H1 (cell line): Measurements from ENCODE around the gene ABCG1. TPM values are rescaled to one million over a fixed set of nuclear protein-coding genes. Genes with fewer than 3 reads are reported as not detected.

Experiments used
- CTCF ChIA-PET: fragments of 300-600 bp; sonication (Branson Sonifier 250); formaldehyde crosslinking; loops from one replicate; lab custom pipeline; 2021; ENCODE audit not compliant: partially characterized antibody; lab: Charles Lee
- POLR2A ChIA-PET: fragments of 300-600 bp; sonication (Branson Sonifier 250); formaldehyde crosslinking; loops from one replicate; lab custom pipeline; 2021; ENCODE audit warnings: inconsistent platforms; ENCODE audit not compliant: partially characterized antibody; lab: Charles Lee
- DNase-seq, 2 experiments: peaks; one replicate each; pipeline versions ENCODE4 v3.0.0 to v3.0.0-alpha.2; 2010 to 2022; ENCODE audit warnings: low spot score in 2 of 2, low read depth in 1 of 2, mixed read lengths in 1 of 2
- FAIRE-seq: peaks from 2 replicates; lab custom pipeline; 2011; peaks lifted over from hg19 to GRCh38; lab: Jason Lieb, UNC
- H2AFZ ChIP-seq: 2 replicates; pipeline ENCODE4 v1.8.1; 2012; ENCODE audit warnings: low read length, inconsistent platforms
- H2AK5ac ChIP-seq: 2 replicates; pipeline ENCODE4 v1.6.1; 2013; ENCODE audit warnings: low read depth, low read length
- H2BK120ac ChIP-seq: replicated peaks from 2 replicates; pipeline ENCODE3; 2013; ENCODE audit warnings: low read depth, low read length, inconsistent platforms
- H2BK12ac ChIP-seq: 2 replicates; pipeline ENCODE4 v1.6.1; 2013; ENCODE audit warnings: low read depth, low read length
- H2BK15ac ChIP-seq: 2 replicates; pipeline ENCODE4 v1.6.1; 2013; ENCODE audit warnings: low read length
- H2BK20ac ChIP-seq: 2 replicates; pipeline ENCODE4 v1.6.1; 2013; ENCODE audit warnings: low read length
- H2BK5ac ChIP-seq: 2 replicates; pipeline ENCODE4 v1.6.1; 2013; ENCODE audit warnings: low read depth, low read length
- H3K14ac ChIP-seq: 2 replicates; pipeline ENCODE4 v1.6.1; 2013; ENCODE audit warnings: inconsistent platforms; ENCODE audit not compliant: insufficient read length
- H3K18ac ChIP-seq: 2 replicates; pipeline ENCODE4 v1.6.1; 2013; ENCODE audit warnings: low read length; ENCODE audit errors: extremely low read depth
- H3K23ac ChIP-seq: 2 replicates; pipeline ENCODE4 v1.6.1; 2013; ENCODE audit warnings: inconsistent platforms; ENCODE audit not compliant: insufficient read length
- H3K23me2 ChIP-seq: 2 replicates; pipeline ENCODE4 v1.6.1; 2013; ENCODE audit warnings: low read depth, low read length
- H3K27ac ChIP-seq: 2 replicates; pipeline ENCODE4 v1.6.1; 2011; ENCODE audit warnings: low read depth, low read length, inconsistent platforms
- H3K27me3 ChIP-seq, 4 experiments: replicated peaks in 1 of 4; 1 replicate in 1 of 4; 2 replicates in 3 of 4; pipeline versions ENCODE4 v1.6.1 to v1.8.1; 2011 to 2013; ENCODE audit warnings: low read length in 3 of 4, mild to moderate bottlenecking in 3 of 4, inconsistent platforms in 2 of 4, mixed read lengths in 2 of 4, moderate library complexity in 1 of 4; ENCODE audit not compliant: control insufficient read depth in 3 of 4, insufficient read depth in 3 of 4; ENCODE audit errors: extremely low read depth in 1 of 4
- H3K36me3 ChIP-seq, 4 experiments: 2 replicates each; pipeline versions ENCODE4 v1.6.1 to v1.8.1; 2011 to 2013; ENCODE audit warnings: mild to moderate bottlenecking in 4 of 4, low read length in 3 of 4, moderate library complexity in 2 of 4, control low read depth in 1 of 4, inconsistent platforms in 1 of 4; ENCODE audit not compliant: insufficient read depth in 4 of 4, control insufficient read depth in 2 of 4
- H3K4ac ChIP-seq: replicated peaks from 2 replicates; pipeline ENCODE3; 2013; ENCODE audit warnings: low read length, low read depth, mixed read lengths, inconsistent platforms; ENCODE audit not compliant: insufficient read length
- H3K4me1 ChIP-seq, 4 experiments: replicated peaks in 1 of 4; 1 replicate in 1 of 4; 2 replicates in 3 of 4; pipeline versions ENCODE4 v1.6.1 to v1.8.1; 2011 to 2013; ENCODE audit warnings: low read length in 3 of 4, inconsistent platforms in 2 of 4, mixed read lengths in 1 of 4; ENCODE audit not compliant: insufficient read depth in 4 of 4, control insufficient read depth in 3 of 4
- H3K4me2 ChIP-seq, 2 experiments: 2 replicates each; pipeline versions ENCODE4 v1.6.1 to v1.8.1; 2011 to 2013; ENCODE audit warnings: low read depth in 2 of 2, low read length in 2 of 2, control low read depth in 1 of 2, inconsistent platforms in 1 of 2, mild to moderate bottlenecking in 1 of 2; ENCODE audit not compliant: insufficient read depth in 1 of 2
- H3K4me3 ChIP-seq, 4 experiments: fragments of 200-600, 300-600 bp in 1 of 4; sonication (generic), shearing (Covaris generic), sonication (Bioruptor Twin) in 1 of 4; 2 replicates each; pipeline versions ENCODE4 v1.5.1 to v1.8.1; 2011 to 2016; ENCODE audit warnings: low read length in 4 of 4, low read depth in 3 of 4, control low read depth in 2 of 4, inconsistent platforms in 2 of 4, mild to moderate bottlenecking in 2 of 4, mixed read lengths in 1 of 4, moderate library complexity in 1 of 4; ENCODE audit not compliant: insufficient read depth in 2 of 4; ENCODE audit errors: extremely low read depth in 1 of 4
- H3K56ac ChIP-seq: replicated peaks from 2 replicates; pipeline ENCODE3; 2013; ENCODE audit warnings: low read depth, mild to moderate bottlenecking, mixed read lengths, low read length, inconsistent platforms; ENCODE audit not compliant: insufficient read length
- H3K79me1 ChIP-seq: 2 replicates; pipeline ENCODE4 v1.6.1; 2013; ENCODE audit warnings: low read depth, low read length, control low read depth
- H3K79me2 ChIP-seq, 2 experiments: 2 replicates each; pipeline versions ENCODE4 v1.6.1 to v1.8.1; 2012 to 2013; ENCODE audit warnings: low read length in 2 of 2, mild to moderate bottlenecking in 2 of 2, inconsistent platforms in 1 of 2; ENCODE audit not compliant: insufficient read depth in 2 of 2, control insufficient read depth in 1 of 2
- H3K9ac ChIP-seq, 4 experiments: replicated peaks in 1 of 4; 1 replicate in 1 of 4; 2 replicates in 3 of 4; pipeline versions ENCODE4 v1.6.1 to v1.8.1; 2011 to 2013; ENCODE audit warnings: low read depth in 3 of 4, low read length in 3 of 4, control low read depth in 2 of 4, mild to moderate bottlenecking in 2 of 4, moderate library complexity in 2 of 4, inconsistent platforms in 1 of 4; ENCODE audit errors: extremely low read depth in 1 of 4
- H3K9me3 ChIP-seq, 2 experiments: 2 replicates each; pipeline versions ENCODE4 v1.6.1 to v1.8.1; 2012 to 2013; ENCODE audit warnings: mild to moderate bottlenecking in 2 of 2, moderate library complexity in 2 of 2, control low read depth in 1 of 2, inconsistent platforms in 1 of 2, low read depth in 1 of 2, low read length in 1 of 2, mixed read lengths in 1 of 2; ENCODE audit not compliant: insufficient read depth in 2 of 2
- H4K20me1 ChIP-seq, 2 experiments: replicated peaks in 1 of 2; 2 replicates each; pipeline versions ENCODE3 to v1.8.1; 2011 to 2013; ENCODE audit warnings: inconsistent platforms in 2 of 2, low read length in 2 of 2, mild to moderate bottlenecking in 1 of 2; ENCODE audit not compliant: insufficient read depth in 2 of 2, control insufficient read depth in 1 of 2
- H4K5ac ChIP-seq: 2 replicates; pipeline ENCODE4 v1.6.1; 2013; ENCODE audit warnings: low read length, low read depth, mixed read lengths, inconsistent platforms; ENCODE audit not compliant: insufficient read length
- H4K8ac ChIP-seq: 2 replicates; pipeline ENCODE4 v1.8.0; 2013; ENCODE audit warnings: mild to moderate bottlenecking, moderate library complexity, low read length, inconsistent platforms; ENCODE audit not compliant: insufficient read depth; ENCODE audit errors: extremely low read depth
- H4K91ac ChIP-seq: replicated peaks from 2 replicates; pipeline ENCODE3; 2013; ENCODE audit warnings: low read length, mixed read lengths, inconsistent platforms; ENCODE audit not compliant: insufficient read length
- WGBS, 2 experiments: shearing (Covaris generic) in 1 of 2; methylation state at CpG; one replicate each; pipeline versions ENCODE4 v1.1.6 to v1.1.7; 2013 to 2015; ENCODE audit warnings: low lambda C conversion rate in 2 of 2, mixed read lengths in 2 of 2, inconsistent platforms in 1 of 2, low coverage in 1 of 2, missing lambda C conversion rate in 1 of 2; ENCODE audit not compliant: insufficient replicate concordance in 2 of 2, insufficient coverage in 1 of 2, insufficient read length in 1 of 2; ENCODE audit errors: extremely low coverage in 1 of 2, missing lambda C conversion rate in 1 of 2; 5-methylcytosine and 5-hydroxymethylcytosine counted together
- polyA plus RNA-seq, 7 experiments: library from polyadenylated mRNA; depleted of rRNA in 3 of 7; stranded (reverse) in 5 of 7; unstranded in 2 of 7; fragments of >200 nt in 5 of 7; fragments of 200-250 nt in 2 of 7; gene quantifications; 1 replicate in 5 of 7; 2 replicates in 1 of 7; 4 replicates in 1 of 7; pipeline versions ENCODE4 v1.2.1 to v1.2.3, GENCODE V29; 2011 to 2013; ENCODE audit warnings: missing spikeins in 2 of 7, mixed read lengths in 2 of 7
- total RNA-seq: library from RNA; stranded (reverse); fragmentation: NEBNext Ultra II Directional; extraction: Animal tissue kit (Norgen Biotek cat#: 25700); gene quantifications from 2 replicates; pipeline ENCODE4 v1.2.1, GENCODE V29; 2021

The ABCG1 gene
- total and polyA plus RNA-seq, 2 of the 8 experiments (the other 6 are each of a cell fraction or from before 2014, with no cell fraction given): 2.1 to 4.0 TPM

- H2AFZ ChIP-seq: no peak overlapping the region
- no peaks in the 10 kb centered on the region; a peak in 1 of 7 replicates for H3K27me3 ChIP-seq
- no peak overlapping the region for H4K8ac ChIP-seq
- no peak overlapping the region for H2BK120ac ChIP-seq
- CTCF ChIA-PET: interaction anchor here (0.6 to 3.8 kb wide), 12 partner anchors 11 to 1843 kb away, joined by 3 to 16 read pairs (median 4); no protein-coding TSS in a partner anchor
- H3K4me2 ChIP-seq: no peak overlapping the region
- no peak overlapping the region for H2BK15ac ChIP-seq
- POLR2A ChIA-PET: no interaction called here
- no peak overlapping the region for H3K14ac ChIP-seq
- H3K9ac ChIP-seq: no peak overlapping the region
- DNase-seq (no peak), FAIRE-seq (no peak)
- H3K56ac ChIP-seq: no peak overlapping the region
- no peaks in the 10 kb centered on the region for H3K79me1 ChIP-seq
- H2BK20ac ChIP-seq: no peak overlapping the region
- H3K4ac ChIP-seq: no peak overlapping the region
- H4K5ac ChIP-seq: no peak overlapping the region
- peaks cover 0 to 3% of the 10 kb centered on the region in 2 experiments for H4K20me1 ChIP-seq
- no peaks in the 10 kb centered on the region for H3K4me1 ChIP-seq
- no peak overlapping the region for H2BK12ac ChIP-seq
- no peaks in the 10 kb centered on the region for H3K9me3 ChIP-seq
- no peak overlapping the region for H3K23ac ChIP-seq
- H2AK5ac ChIP-seq: no peak overlapping the region
- no peak overlapping the region for H3K18ac ChIP-seq
- no peak overlapping the region for H2BK5ac ChIP-seq
- no peak overlapping the region for H4K91ac ChIP-seq
- H3K36me3 ChIP-seq: no peaks in the 10 kb centered on the region
- no peak overlapping the region for H3K27ac ChIP-seq
- H3K4me3 ChIP-seq: no peak overlapping the region
- 94% methylated on average over 13 of the region's 13 CpGs; no CpG with 5 or more reads in 1 of the 2 experiments for whole genome bisulfite sequencing, 2 experiments
- H3K23me2 ChIP-seq: no peaks in the 10 kb centered on the region
- H3K79me2 ChIP-seq: no peaks in the 10 kb centered on the region
Measured at GRCh38 chr21:42251654-42252324, 32.8 kb downstream of the ABCG1 start.
